Activated CD8-positive, alpha-beta memory T cell treated with anti-CD3 and anti-CD28 coated beads for 48 hours (primary cell): ENCODE results near the gene H3-3A.
A peak's percentile ranks its signal among the peaks of the same experiment; 100 is the strongest.

ENCODE experiments used
- DNase-seq, 3 experiments: peaks; one replicate each; pipeline ENCODE4 v3.0.0-alpha.2; 2020; ENCODE audit warnings: low read depth in 2 of 3, low spot score in 2 of 3

Gene H3-3A

DNA sequence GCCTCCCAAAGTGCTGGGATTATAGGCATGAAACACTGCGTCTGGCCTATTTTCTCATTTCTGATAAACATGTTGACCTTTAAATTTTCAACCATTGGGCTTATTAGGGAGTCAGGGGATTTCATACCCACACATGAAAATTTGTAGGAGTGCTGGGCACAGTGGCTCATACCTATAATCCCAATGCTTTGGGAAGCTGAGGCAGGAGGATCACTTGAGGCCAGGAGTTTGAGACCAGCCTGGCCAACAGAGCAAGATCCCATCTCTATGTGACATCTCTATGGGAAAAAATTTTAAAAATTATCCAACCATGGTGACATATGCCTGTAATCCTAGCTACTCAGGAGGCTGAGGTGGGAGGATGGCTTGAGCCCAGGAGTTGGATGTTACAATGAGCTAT is 10.5 kb upstream of the H3-3A start:
- DNase-seq, result no peak

DNA sequence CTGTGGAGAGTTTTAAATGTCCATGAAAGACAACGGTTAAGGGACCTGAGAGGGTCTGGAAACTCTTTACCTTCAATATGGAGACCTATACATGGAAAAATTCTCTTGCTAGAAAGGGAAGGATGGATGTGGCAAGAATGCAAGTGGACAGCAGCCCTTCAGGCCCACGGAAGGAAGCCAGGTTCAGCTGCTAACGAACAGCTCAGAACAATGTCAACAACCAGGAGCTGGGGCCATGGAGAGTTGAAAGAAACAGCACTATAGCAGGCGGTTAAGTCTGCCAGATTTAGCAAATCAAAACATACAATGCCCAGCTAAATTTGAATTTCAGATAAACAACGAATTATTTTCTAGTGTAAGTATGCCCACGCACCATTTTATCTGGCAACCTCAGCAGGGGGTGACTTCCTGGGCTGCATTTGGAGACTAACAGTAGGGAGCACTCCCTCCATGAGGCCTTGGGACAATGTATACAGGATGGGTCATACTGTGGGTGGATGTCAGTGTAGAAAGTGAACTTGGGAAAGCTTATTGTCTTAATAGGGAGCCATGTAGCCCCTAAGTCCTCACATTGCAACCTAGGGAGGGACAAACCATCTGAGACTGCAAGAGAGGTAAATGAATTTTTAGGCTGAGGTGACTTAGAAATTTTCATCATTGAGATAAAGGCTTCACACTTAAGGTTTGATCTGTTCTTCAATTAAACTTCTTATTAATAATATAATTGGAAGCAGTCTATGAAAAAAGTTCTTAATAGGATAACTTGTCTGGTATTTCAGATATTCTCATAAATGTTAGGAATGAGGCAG is 7.8 kb upstream of the H3-3A start:
- no peak for DNase-seq

DNA sequence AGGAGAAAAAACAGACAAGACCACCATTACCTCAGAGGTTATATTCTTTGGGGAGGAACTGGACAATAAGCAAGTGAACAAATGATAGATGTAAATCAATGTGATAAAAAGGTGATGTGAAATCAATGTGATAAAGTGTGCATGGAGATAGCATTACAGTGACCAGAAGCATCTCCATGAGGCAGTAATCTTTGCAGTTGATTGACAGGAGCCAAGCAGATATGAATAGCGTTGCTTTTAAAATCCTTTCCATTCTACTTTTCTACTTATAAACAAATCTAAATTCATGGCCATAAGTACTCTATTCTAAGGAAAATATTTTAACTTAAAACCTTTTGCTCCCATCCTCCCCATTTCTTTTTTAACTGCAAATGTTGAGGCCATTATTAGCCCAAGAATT is 2.8 kb upstream of the H3-3A start:
- DNase-seq, result no peak

DNA sequence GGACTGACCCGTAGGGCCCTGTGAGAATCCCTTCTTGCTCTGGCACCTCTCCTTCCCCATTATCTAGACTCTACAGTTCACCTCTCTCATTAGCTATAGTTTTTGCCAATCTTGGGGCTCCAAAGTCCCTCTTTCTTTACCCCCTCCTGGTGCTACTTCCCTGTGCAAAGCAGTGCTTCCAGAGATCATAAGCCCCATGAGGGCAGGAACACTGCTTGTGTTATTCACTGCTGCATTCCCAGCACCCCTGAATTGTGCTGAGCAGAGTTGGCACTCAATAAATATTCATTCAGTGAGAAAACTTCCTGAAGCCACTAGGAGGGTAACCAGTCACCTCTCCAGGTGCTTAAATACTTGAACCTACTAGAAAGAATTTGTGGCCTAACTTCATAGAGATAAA is 2.1 kb upstream of the H3-3A start:
- DNase-seq, result no peak

DNA sequence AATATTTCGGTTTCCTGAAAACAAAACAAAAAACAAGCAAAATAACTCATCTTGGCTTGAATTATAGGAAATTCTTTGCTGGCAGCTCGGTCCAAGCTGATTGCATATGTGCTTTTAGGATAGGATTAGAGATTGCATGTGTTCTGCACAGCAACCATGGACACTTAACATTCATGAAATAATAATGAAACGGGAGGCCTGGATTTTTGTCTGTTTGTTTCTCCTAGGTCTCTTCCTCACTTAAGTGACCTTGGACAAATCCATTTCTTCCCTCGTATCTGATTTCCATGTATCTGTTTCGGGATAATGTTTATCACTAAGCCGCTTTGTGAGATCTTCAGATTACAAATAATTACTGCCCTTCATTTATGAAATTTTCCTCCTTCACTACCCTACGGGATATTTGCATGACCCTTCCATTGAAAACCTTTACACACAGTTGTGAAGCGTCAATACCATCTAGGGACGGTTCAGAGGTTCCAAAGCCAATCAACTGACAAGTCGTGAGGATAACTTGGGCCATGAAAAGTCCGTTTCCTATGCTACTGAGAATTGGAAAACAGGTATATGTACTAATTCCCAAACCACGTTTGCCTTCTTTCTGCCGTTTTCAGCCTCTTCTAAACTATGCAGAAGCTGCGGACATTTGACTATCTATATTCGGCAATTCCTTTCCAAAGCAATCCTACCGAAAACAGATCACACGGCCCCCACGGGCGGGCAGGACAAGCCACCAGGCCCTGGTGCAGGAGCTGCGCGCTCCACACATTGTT is 1.3 kb upstream of the H3-3A start:
- DNase-seq, result no peak

DNA sequence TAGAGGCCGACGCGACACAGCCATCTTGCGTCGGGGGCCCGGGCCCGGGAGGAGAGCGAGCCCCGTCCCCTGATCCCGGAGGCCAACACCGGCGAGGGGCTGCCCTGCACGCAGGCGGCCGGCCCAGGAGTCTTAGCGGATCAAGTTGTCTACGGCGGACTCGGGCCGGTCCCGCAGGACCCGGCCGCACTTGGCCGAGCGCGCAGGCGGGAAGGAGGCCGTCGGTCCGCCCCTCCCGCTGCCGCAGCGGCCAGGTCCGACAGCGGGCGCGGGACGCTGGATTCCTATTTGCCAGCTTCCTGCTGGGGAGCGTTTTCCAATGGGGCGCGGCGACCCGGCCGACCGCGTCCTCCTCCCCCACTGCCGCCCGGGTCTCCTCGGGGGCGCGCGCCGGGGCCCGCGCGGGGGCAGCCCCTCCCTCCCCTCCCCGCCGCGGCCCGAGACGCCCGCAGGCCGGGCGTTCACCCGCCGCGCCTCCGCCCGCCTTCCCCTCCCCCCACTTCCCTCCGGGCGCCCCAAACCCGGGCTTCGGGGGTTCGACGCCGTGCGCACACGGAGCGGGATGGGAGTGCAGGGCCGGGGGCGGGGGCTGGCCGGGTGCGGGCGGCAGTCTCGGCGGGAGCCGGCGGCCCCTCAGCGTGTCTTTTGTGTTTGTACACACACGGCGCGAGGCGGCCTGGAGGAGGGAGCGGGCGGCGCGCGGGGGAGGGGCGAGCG is 517 bp upstream of the H3-3A start:
- peak in 1 of 3 experiments; percentile 24 for DNase-seq

DNA sequence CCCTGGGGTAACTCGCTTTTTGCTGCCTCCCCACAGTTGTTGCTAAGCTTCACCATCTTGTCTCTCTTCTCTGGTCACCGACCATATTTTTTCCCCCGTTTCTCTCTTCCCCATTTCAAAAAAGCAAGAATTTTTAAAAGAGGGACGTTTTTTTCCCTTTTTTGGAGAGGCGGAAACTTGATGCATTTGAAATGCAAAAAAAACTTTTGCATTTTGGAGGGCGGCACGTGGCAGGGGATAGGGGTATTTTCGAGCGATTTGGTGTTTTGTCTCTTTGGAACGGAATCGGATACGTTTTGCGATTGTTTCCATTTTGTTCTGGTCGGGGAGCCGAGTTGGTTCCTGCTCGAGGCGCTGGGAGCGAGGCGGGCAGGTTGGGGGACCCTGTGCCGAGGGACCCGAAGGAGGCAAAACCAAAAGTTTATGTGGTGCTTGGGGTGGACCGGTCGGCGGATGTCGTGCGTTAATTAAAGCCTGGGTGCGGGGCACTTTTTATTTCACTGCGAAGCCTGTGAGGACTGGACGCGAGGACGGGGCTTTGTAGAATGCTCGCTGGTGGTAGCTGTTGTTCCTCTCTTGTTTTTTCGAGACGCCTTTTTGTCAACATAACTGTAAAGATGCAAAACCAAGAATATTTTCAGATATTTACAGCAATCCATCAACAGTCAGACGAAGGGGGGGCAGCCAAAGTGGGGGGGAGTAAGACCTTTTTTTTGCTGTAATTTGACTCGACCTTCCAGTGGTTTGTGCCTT is 884 bp downstream of the H3-3A start:
- peak in 2 of 3 experiments; percentile 9 to 32 for DNase-seq

DNA sequence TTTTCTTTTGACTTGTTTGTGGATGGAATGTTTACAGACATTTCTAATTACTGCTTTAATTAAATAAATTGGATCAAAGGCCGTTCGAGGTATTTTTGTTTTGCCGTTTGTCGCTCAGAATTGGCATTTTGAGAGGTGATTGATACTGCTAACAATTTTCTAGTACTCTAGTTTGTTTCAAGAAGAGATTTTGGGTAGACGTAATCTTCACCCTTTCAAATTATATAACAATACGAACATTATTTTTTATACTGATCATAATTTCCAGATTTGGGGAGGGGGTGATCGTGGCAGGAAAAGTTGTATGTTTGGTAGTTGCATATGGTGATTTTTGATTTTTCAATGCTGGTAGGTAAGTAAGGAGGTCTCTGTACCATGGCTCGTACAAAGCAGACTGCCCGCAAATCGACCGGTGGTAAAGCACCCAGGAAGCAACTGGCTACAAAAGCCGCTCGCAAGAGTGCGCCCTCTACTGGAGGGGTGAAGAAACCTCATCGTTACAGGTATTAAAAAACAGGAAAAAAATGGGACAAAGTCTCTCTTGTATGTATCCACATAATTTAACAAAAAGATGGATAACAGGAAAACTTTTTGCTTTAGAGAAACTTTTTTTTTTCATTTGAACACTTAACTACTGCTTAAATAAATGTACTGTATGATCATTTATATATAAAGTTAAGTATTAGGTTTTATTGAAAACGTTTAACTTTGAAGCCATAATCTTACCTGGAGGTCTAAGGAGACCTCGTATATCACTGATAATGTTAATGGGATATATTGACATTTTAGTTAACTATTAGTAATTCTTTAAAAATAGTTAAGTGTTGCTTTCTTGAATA is 1.7 kb downstream of the H3-3A start:
- no peak for DNase-seq

DNA sequence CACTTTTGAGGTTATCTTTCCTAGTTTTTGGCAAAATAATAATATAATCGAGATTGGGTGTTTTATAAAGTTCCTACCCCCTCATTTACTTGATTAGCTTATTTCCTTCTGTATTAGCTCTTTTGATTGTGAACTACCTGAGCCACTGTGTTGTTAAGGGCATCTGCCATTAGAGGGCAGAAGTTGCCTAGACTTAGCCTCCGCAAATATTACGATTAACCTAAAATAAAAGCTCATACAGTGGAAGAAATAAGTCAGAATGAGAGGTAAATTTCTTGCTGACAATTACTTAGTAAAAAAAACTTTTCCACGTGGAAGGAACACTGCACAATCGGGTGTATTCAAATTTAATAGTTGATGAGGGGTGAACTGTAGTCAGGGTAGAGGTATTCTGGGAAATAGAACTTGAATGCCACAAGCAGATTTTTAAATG is 2.3 kb downstream of the H3-3A start:
- DNase-seq, result no peak

DNA sequence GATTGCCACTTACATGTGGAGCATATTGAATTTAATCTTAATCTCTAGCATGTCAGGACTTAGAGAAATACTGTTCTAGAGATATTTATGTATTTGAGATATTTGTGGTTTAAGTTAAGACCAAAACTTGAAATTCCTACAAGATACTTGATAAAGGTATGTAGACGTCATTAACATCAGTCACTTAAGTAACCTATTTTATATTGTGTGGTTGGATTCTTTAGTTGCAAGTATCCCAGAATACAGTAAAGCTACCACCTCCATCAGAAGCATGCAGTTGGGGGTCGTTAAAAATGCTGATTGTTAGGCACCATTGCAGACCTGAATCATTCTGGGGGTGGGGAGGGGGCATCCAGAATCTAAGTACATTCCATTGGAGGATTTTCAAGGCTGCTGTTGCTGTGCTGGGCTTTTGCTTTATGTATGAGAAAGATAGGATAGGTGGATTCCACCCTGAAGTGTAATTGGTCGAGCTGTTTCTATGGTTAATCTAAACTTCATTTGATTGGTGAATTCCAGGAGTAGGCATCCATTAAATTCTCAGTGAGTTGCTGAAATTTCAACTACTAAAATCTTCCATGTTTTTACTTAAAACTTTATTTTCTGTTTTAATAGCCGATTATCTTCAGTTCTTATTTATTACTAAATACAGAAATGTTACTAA is 4.0 kb downstream of the H3-3A start:
- no peak for DNase-seq

DNA sequence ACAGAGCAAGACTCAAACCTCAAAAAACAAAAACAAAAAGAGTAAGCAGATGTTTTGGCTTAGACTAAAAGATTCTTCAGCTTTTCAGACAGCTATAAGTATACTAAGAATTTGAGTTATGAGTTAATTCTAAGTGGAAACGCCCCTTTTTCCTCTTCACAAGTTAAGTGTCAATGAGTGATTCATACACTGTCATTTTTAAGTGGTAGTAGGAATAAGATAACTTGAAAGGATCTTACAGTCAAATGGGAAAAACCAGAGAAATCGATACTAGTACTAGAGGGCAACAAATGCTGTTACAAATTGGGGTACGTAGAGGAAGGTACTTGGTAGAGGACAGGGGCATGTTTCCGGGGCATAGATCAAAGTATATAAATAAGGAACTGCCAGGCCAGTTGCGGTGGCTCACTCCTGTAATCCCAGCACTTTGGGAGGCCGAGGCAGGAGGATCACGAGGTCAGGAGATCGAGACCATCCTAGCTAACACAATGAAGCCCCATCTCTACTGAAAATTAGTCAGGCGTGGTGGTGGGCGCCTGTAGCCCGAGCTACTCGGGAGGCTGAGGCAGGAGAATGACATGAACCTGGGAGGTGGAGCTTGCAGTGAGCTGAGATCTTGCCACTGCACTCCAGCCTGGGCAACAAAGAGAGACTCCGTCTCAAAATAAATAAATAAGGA is 7.4 kb downstream of the H3-3A start:
- DNase-seq, result no peak

DNA sequence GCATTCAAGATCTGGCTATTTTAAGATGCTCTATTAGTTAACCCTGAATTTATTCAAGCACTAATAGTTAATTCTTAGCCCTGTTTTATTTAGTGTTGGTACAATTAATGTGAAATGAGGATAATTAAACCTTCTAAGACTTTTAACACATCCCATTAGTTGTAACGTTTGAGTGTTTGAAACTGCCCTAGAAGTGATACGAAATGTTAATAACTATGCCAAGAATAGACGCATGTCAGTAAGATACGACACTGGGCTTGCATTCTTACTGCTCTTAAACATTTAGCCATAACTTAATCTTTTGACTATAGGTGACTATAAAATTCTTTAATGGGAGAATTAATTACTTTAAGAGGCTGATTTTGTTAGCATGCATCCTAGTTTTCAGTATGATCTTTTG is 9.8 kb downstream of the H3-3A start:
- no peak for DNase-seq

DNA sequence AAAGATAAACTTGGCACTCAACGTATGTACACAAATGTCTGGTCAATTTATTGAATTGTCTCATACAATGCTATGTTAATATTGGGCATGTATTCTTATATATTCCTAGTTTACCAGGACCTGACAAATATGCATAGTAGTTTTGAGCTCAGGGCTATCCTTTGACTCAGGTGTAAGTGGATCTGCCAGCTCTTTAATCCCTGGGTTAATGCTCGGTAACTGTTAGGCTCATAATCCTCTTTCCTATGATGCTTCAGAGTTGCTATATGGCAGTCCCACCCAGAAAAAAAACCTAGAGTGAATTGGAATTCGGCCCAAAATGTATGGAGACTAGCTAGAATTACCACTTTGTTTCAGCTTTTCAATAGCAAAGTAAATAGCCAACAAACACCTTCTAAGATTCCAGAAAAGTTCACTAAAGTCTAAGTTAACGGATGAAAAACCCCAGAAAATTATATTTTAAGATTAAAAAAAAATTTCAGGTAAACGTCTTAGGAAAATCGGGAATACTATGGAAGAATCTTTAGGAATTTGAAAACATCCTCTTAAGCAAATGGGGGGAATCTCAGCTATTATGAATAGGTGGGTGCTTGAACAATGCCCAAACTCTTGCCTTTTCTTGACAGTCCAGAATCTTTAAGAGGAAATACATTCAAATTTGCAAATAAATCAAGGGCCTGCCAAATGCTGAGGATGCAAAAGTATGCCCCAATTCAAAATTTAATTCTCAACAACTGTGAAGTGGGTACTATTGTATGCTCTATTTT is 10.9 kb downstream of the H3-3A start:
- no peak for DNase-seq

DNA sequence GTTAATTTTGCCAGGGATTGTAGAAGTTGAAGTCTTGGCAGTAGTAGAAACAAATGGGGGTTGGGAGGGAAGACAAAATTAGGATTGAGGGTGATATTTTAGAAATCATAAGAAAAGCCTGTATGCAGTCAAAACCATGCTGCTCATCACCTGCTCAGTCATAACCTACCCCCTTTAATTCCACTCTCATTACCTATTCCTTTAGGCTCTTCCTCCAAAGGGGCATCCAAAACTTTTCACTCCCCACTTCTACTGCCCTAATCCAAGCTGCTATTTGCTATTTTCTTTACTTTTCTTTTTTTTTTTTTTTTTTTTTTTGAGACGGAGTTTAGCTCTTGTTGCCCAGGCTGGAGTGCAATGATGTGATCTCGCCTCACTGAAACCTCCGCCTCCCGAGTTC is 11.5 kb downstream of the H3-3A start:
- DNase-seq, result no peak

DNA sequence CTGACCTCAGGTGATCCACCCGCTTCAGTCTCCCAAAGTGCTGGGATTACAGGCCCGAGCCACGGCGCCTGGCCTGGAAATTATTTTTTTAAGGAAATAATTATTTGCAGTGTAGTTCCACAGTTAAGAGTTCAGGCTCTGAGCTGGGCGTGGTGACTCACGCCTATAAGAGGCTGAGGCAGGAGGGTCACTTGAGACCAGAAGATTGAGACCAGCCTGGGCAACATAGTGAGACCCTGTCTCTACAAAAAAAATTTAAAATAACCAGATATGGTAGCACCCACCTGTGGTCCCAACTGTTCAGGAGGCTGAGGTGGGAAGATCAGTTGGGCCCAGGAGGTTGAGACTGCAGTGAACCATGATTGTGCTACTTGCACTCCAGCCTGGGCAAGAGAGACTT is 13.9 kb downstream of the H3-3A start:
- DNase-seq, result no peak

DNA sequence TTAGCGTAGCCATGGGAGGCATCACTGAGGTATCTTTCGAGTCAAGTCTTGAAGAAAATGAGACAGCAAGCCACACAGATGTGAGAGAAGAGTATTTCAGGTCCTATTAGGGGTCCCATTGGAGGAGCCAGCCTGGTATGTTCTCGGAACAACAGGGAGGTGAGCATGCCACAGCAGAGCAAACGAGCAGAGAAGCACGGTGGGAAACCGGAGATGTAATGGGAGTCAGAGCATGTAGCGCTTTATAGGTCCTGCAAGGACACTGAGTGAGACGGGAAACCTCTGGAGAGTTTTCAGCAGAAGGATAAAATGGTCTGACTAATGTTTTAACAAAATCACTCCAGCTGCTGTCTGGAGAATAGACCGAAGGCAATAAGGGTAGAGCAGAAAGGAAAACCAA is 15.9 kb downstream of the H3-3A start:
- DNase-seq, result no peak

DNA sequence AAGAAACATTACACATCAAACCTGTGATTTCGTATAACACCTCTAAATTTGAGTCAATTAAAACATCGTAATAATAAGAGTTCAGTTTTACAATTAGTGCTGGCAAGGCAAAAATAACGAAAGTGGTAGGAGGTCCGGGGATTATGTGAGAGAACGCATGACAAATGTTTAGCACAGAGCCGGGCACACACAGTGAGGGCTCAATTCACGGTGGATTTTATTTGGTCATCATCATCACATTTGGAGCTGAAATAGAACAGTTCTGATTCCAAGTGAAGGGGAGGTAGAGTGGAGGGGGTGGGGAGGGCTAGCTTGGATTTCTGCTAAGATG is 20.0 kb downstream of the H3-3A start:
- DNase-seq, result no peak

DNA sequence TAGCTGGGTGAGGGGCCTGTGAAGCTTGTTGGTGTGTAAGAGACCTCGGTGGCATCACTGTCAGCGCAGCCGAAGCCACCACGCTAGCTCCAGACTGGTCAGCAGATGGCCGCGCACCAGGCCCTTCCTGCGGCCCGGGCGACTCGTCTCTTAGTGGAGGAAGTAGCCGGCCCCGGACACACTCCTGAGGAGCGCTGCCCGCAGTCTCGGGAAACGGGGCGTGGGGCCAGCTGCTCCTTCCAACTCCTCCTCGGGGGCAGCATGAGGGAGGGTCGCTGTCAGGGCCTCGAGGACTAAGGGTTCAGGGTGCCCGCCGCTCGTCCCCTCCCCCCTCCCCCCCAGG is 20.4 kb downstream of the H3-3A start:
- DNase-seq, result no peak
